Measurements from ENCODE around the gene E2F3.

- TF ChIP-seq CREB5 (CRISPR knock-in tag; IDR thresholded peaks at IDR 0.05; ENCODE audit: low read depth) (no peak), ESRRG (CRISPR knock-in tag; IDR thresholded peaks at IDR 0.05) (no peak), PATZ1 (CRISPR knock-in tag; IDR thresholded peaks at IDR 0.05; ENCODE audit: borderline replicate concordance) (no peak), ZNF565 (CRISPR knock-in tag; conservative IDR thresholded peaks at IDR 0.05; ENCODE audit: low read depth) (no peak), TCF4 (CRISPR knock-in tag; IDR thresholded peaks at IDR 0.05; ENCODE audit: borderline replicate concordance) (no peak), OSR1 (CRISPR knock-in tag; IDR thresholded peaks at IDR 0.05) (no peak), ZFP30 (CRISPR knock-in tag; IDR thresholded peaks at IDR 0.05) (no peak), GLIS3 (CRISPR knock-in tag; IDR thresholded peaks at IDR 0.05) (no peak)
Observed at GRCh38 chr6:20411953-20412681, 10.4 kb downstream of the E2F3 start.
